ENCODE results near the gene WFS1. TPM values are rescaled to one million over a fixed set of nuclear protein-coding genes. Genes with fewer than 3 reads are reported as not detected.

The WFS1 gene
- total RNA-seq, 2 experiments from 2014 or later, result 1.8 to 2.8 TPM

DNA sequence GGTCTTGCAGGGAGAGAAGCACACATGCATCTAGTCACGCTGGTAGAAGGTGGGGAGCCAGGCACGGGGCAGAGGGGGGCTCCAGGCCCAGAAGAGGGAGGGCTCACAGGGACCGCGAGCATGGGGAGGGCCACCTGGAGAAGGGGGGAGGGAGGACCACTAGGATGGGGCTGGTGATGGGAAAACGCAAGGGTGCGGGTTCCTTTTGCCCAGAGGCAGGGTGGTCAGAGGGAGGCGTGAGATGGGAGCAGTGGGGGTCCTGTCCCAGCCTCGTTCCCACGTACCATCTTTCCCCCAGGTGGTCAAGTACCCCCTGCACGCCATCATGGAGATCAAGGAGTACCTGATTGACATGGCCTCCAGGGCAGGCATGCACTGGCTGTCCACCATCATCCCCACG lies 30.7 kb downstream of the WFS1 start:
- DNase-seq (no peak), ATAC-seq (no peak)
- Mint-ChIP-seq H3K36me3 (ENCODE audit: low read depth) (peaks cover 15% of the 10 kb centered on the region), H3K27ac (no peak overlapping the region), H3K4me1 (ENCODE audit: low read depth) (no peaks in the 10 kb centered on the region), H3K27me3 (no peaks in the 10 kb centered on the region), H3K9me3 (no peaks in the 10 kb centered on the region), H3K4me3 (no peak overlapping the region)
- ChIA-PET CTCF (no interaction called here), POLR2A (no interaction called here)
- intact Hi-C loops (cut with micrococcal nuclease), result no loop called here
- TF ChIP-seq, protein P1, sequence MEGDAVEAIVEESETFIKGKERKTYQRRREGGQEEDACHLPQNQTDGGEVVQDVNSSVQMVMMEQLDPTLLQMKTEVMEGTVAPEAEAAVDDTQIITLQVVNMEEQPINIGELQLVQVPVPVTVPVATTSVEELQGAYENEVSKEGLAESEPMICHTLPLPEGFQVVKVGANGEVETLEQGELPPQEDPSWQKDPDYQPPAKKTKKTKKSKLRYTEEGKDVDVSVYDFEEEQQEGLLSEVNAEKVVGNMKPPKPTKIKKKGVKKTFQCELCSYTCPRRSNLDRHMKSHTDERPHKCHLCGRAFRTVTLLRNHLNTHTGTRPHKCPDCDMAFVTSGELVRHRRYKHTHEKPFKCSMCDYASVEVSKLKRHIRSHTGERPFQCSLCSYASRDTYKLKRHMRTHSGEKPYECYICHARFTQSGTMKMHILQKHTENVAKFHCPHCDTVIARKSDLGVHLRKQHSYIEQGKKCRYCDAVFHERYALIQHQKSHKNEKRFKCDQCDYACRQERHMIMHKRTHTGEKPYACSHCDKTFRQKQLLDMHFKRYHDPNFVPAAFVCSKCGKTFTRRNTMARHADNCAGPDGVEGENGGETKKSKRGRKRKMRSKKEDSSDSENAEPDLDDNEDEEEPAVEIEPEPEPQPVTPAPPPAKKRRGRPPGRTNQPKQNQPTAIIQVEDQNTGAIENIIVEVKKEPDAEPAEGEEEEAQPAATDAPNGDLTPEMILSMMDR (IDR thresholded peaks at IDR 0.05), result no peak

DNA sequence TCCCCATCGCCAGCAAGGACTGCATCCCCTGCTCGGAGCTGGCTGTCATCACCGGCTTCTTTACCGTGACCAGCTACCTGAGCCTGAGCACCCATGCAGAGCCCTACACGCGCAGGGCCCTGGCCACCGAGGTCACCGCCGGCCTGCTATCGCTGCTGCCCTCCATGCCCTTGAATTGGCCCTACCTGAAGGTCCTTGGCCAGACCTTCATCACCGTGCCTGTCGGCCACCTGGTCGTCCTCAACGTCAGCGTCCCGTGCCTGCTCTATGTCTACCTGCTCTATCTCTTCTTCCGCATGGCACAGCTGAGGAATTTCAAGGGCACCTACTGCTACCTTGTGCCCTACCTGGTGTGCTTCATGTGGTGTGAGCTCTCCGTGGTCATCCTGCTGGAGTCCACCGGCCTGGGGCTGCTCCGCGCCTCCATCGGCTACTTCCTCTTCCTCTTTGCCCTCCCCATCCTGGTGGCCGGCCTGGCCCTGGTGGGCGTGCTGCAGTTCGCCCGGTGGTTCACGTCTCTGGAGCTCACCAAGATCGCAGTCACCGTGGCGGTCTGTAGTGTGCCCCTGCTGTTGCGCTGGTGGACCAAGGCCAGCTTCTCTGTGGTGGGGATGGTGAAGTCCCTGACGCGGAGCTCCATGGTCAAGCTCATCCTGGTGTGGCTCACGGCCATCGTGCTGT lies 31.5 kb downstream of the WFS1 start:
- intact Hi-C loops (cut with micrococcal nuclease), result no loop called here
- DNase-seq, result no peak
- no peaks in the 10 kb centered on the region for H3K27me3 Mint-ChIP-seq
- ChIA-PET CTCF (no interaction called here), POLR2A (no interaction called here)
- no peaks in the 10 kb centered on the region for H3K9me3 Mint-ChIP-seq
- H3K36me3 Mint-ChIP-seq (ENCODE audit: low read depth), result peaks cover 15% of the 10 kb centered on the region
- no peaks in the 10 kb centered on the region for H3K4me1 Mint-ChIP-seq (ENCODE audit: low read depth)
- no peak for ATAC-seq
- TF ChIP-seq, protein P1 (IDR thresholded peaks at IDR 0.05), result no peak
- no peak overlapping the region for H3K27ac Mint-ChIP-seq
- no peak overlapping the region for H3K4me3 Mint-ChIP-seq

DNA sequence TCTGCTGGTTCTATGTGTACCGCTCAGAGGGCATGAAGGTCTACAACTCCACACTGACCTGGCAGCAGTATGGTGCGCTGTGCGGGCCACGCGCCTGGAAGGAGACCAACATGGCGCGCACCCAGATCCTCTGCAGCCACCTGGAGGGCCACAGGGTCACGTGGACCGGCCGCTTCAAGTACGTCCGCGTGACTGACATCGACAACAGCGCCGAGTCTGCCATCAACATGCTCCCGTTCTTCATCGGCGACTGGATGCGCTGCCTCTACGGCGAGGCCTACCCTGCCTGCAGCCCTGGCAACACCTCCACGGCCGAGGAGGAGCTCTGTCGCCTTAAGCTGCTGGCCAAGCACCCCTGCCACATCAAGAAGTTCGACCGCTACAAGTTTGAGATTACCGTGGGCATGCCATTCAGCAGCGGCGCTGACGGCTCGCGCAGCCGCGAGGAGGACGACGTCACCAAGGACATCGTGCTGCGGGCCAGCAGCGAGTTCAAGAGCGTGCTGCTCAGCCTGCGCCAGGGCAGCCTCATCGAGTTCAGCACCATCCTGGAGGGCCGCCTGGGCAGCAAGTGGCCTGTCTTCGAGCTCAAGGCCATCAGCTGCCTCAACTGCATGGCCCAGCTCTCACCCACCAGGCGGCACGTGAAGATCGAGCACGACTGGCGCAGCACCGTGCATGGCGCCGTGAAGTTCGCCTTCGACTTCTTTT lies 32.2 kb downstream of the WFS1 start:
- Mint-ChIP-seq H3K27me3 (peaks cover 3% of the 10 kb centered on the region), H3K36me3 (ENCODE audit: low read depth) (peaks cover 15% of the 10 kb centered on the region), H3K4me1 (ENCODE audit: low read depth) (no peaks in the 10 kb centered on the region), H3K27ac (no peak overlapping the region), H3K9me3 (no peaks in the 10 kb centered on the region), H3K4me3 (no peak overlapping the region)
- TF ChIP-seq, protein P1 (IDR thresholded peaks at IDR 0.05), result no peak
- intact Hi-C loops (cut with micrococcal nuclease), result no loop called here
- POLR2A ChIA-PET, result no interaction called here
- DNase-seq, result no peak
- CTCF ChIA-PET, result no interaction called here
- no peak for ATAC-seq

DNA sequence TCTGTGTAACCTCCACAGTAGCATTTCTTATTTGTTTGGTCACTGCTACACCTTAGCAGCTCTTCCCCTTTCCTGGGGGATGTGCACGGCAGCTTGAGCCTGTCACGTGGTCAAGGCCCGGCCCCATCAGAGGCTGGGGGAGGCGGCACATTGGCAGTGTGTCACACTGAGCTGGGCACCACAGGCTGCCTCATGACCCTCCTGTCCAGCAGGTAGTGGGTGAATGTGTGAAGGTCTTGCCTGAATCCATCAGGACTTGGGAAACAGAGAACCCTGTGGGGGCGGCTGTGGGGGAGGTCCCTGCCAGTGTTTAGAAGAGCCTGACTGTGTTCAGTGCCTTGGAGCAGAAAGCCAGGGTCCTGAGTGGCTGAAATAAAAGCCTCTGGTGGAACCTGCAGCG lies 33.2 kb downstream of the WFS1 start:
- Mint-ChIP-seq H3K36me3 (ENCODE audit: low read depth) (peaks cover 15% of the 10 kb centered on the region), H3K4me3 (no peak overlapping the region), H3K9me3 (no peaks in the 10 kb centered on the region), H3K27me3 (peaks cover 6% of the 10 kb centered on the region), H3K27ac (no peak overlapping the region), H3K4me1 (ENCODE audit: low read depth) (no peaks in the 10 kb centered on the region)
- ChIA-PET CTCF (no interaction called here), POLR2A (no interaction called here)
- intact Hi-C loops (cut with micrococcal nuclease), result no loop called here
- no peak for ATAC-seq
- DNase-seq, result no peak
- TF ChIP-seq, protein P1 (IDR thresholded peaks at IDR 0.05), result no peak

DNA sequence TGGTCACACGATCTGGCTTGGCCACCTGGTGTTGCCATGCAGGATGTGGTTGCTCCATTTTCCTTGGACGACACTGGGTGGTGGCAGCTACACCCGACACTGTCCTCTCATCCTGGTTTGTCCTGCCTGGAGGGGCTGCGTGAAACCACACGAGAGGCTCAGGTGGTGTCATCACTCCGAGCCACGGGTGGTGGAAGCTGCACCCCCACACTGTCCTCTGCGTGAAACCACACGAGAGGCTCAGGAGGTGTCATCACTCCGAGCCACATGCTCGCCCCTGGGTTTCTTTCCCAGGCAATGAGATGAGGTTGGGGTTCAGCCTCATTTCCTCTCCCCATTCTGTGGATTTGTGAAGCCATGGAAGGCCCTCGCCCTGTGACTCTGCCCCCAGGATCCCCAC lies 34.3 kb downstream of the WFS1 start:
- Mint-ChIP-seq H3K4me3 (no peak overlapping the region), H3K27me3 (peaks cover 15% of the 10 kb centered on the region), H3K27ac (no peak overlapping the region), H3K4me1 (ENCODE audit: low read depth) (peaks cover 4% of the 10 kb centered on the region), H3K9me3 (peaks cover 4% of the 10 kb centered on the region), H3K36me3 (ENCODE audit: low read depth) (peaks cover 15% of the 10 kb centered on the region)
- intact Hi-C loops (cut with micrococcal nuclease), result no loop called here
- TF ChIP-seq, protein P1 (IDR thresholded peaks at IDR 0.05), result no peak
- ChIA-PET CTCF (no interaction called here), POLR2A (no interaction called here)
- DNase-seq (no peak), ATAC-seq (no peak)

All from activated CD8-positive, alpha-beta T cell treated with anti-CD3 and anti-CD28 coated beads for 36 hours (primary cell).